Psoas muscle (tissue), 8 donors: Measurements from ENCODE around the gene B4GALT6. TPM values are rescaled to one million over a fixed set of nuclear protein-coding genes. Genes with fewer than 3 reads are reported as not detected.

Source experiments
- ATAC-seq, 4 donors: fragments of 200-7000 bp; cut with Tn5 transposase; one replicate each; pipeline ENCODE4 v1.9.1; 2020; ENCODE audit warnings: moderate library complexity in 3 of 4, mild to moderate bottlenecking in 2 of 4
- DNase-seq, 2 donors: peaks; one replicate each; pipeline ENCODE4 v3.0.0-alpha.2; 2020
- H3K27ac ChIP-seq: fragments of 200-600 bp; one replicate; pipeline ENCODE4 v1.8.0; 2022
- H3K27me3 ChIP-seq, 3 donors: fragments of 200-600 bp in 1 of 3; one replicate each; pipeline versions ENCODE4 v1.6.1 to v1.8.0; 2013 to 2022; ENCODE audit warnings: low read length in 2 of 3, mild to moderate bottlenecking in 2 of 3, moderate library complexity in 1 of 3; ENCODE audit not compliant: insufficient read depth in 3 of 3
- H3K36me3 ChIP-seq, 2 donors: fragments of 200-600 bp in 1 of 2; one replicate each; pipeline versions ENCODE4 v1.6.1 to v1.8.0; 2013 to 2022; ENCODE audit warnings: low read depth in 1 of 2, mild to moderate bottlenecking in 1 of 2, moderate library complexity in 1 of 2; ENCODE audit not compliant: insufficient read depth in 1 of 2
- H3K4me1 ChIP-seq: fragments of 200-600 bp; one replicate; pipeline ENCODE4 v1.8.0; 2022
- H3K4me3 ChIP-seq: fragments of 200-600 bp; one replicate; pipeline ENCODE4 v1.8.0; 2022; ENCODE audit warnings: mild to moderate bottlenecking
- H3K9me3 ChIP-seq: fragments of 200-600 bp; one replicate; pipeline ENCODE4 v1.8.0; 2022
- WGBS, 3 donors: extraction: QIAGEN DNeasy Blood & Tissue Kit; methylation state at CpG; one replicate each; pipeline versions ENCODE4 v1.1.6 to v1.1.7; 2013; 5-methylcytosine and 5-hydroxymethylcytosine counted together
- intact Hi-C, 2 donors: fragments of 100-400 bp; cut with DNase I; formaldehyde crosslinking; loops; one replicate each; pipeline versions ENCODE4 v1.11.0 to v1.14.2; 2022
- polyA plus RNA-seq, 3 donors: library from polyadenylated mRNA; stranded (reverse); fragments of 200-250 nt; gene quantifications; one replicate each; pipeline ENCODE4 v1.2.3, GENCODE V29; 2013
- total RNA-seq, 4 donors: library from RNA; stranded (reverse); fragmentation: NEBNext Ultra II Directional in 2 of 4; extraction: Animal tissue kit (Norgen Biotek cat#: 25700) in 2 of 4; gene quantifications; one replicate each; pipeline versions ENCODE4 v1.2.1 to v1.2.4, GENCODE V29; 2021 to 2023
- TF ChIP-seq, protein P1 (sequence below): fragments of 200-600 bp; IDR thresholded peaks from one replicate; pipeline ENCODE4 v1.8.0; 2022; ENCODE audit warnings: antibody characterized with exemption
- donor health status: healthy with polysubstance abuse.
- donor health status: DM: no; HTN: no; CAD: no; lungs with moderate emphysema.
- donor health status: Bipolar disorder and iron deficiency.
- donor health status: healthy.
- donor health status: DM: yes; HTN: yes; CAD: no.
- donor health status: DM: no; HTN: no; CAD: no.
- donor health status: DM: no; HTN: no; CAD: no.
- donor health status: DM: yes; HTN: yes; CAD: no.

Gene B4GALT6
- total and polyA plus RNA-seq, 7 donors: 0.98 to 13.3 (median 6.7) TPM

DNA sequence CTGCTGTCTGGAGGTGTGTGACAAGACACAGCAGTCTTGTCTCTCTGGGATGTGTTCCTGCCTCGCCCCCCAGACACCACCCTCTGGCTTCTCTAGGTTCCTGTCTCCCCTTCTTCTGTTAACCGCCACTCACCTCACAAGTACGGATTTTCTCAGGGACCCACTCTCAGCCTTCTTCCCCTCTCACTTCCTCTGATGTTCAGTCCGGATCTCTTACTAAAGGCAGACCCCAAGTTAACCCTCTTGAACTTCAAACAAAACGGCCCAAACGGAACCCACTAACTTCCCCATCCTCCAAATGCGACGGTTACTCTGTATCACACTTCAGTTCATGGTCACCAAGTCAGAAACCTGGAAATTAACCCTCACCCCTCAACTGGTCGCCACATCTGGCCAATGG, 32.0 kb downstream of the B4GALT6 start:
- Histone ChIP-seq H3K27ac (no peak overlapping the region), H3K4me3 (no peak overlapping the region), H3K4me1 (peaks cover 5% of the 10 kb centered on the region), H3K27me3 (no peaks in the 10 kb centered on the region), H3K9me3 (no peaks in the 10 kb centered on the region), H3K36me3 (no peaks in the 10 kb centered on the region)
- DNase-seq (no peak), ATAC-seq (no peak)
- TF ChIP-seq, protein P1, sequence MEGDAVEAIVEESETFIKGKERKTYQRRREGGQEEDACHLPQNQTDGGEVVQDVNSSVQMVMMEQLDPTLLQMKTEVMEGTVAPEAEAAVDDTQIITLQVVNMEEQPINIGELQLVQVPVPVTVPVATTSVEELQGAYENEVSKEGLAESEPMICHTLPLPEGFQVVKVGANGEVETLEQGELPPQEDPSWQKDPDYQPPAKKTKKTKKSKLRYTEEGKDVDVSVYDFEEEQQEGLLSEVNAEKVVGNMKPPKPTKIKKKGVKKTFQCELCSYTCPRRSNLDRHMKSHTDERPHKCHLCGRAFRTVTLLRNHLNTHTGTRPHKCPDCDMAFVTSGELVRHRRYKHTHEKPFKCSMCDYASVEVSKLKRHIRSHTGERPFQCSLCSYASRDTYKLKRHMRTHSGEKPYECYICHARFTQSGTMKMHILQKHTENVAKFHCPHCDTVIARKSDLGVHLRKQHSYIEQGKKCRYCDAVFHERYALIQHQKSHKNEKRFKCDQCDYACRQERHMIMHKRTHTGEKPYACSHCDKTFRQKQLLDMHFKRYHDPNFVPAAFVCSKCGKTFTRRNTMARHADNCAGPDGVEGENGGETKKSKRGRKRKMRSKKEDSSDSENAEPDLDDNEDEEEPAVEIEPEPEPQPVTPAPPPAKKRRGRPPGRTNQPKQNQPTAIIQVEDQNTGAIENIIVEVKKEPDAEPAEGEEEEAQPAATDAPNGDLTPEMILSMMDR: no peak
- 88 to 95% (median 91%) methylated on average over 9 of the region's 9 CpGs for WGBS, 3 donors
- intact Hi-C loops: no loop called here

DNA sequence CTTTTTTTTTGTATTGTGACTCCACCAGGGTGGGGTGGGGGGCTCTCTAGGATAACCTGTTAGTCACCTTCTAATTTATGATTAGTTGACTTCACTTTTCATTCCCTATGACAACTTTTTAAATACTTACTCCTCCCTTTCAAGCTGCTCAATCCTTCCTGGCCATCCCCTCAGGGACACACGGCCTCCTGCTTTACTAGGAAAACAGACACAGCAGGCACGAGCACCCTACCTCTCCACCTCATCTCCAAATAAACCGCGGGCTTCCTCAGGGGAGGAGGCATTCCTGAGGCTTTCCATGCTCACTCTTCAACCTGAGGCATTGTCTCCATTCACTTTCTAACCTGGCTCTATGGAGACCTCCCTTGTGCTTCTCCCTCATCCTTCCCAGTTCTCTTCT, 33.0 kb downstream of the B4GALT6 start:
- peaks cover 5% of the 10 kb centered on the region for H3K4me1 ChIP-seq
- TF ChIP-seq, protein P1: no peak
- intact Hi-C loops: no loop called here
- H3K27me3 ChIP-seq: no peaks in the 10 kb centered on the region
- no peaks in the 10 kb centered on the region for H3K9me3 ChIP-seq
- ATAC-seq (no peak), DNase-seq (no peak)
- H3K27ac ChIP-seq: no peak overlapping the region
- WGBS, 3 donors: 80 to 91% (median 86%) methylated on average over 4 of the region's 4 CpGs
- no peak overlapping the region for H3K4me3 ChIP-seq
- no peaks in the 10 kb centered on the region for H3K36me3 ChIP-seq

DNA sequence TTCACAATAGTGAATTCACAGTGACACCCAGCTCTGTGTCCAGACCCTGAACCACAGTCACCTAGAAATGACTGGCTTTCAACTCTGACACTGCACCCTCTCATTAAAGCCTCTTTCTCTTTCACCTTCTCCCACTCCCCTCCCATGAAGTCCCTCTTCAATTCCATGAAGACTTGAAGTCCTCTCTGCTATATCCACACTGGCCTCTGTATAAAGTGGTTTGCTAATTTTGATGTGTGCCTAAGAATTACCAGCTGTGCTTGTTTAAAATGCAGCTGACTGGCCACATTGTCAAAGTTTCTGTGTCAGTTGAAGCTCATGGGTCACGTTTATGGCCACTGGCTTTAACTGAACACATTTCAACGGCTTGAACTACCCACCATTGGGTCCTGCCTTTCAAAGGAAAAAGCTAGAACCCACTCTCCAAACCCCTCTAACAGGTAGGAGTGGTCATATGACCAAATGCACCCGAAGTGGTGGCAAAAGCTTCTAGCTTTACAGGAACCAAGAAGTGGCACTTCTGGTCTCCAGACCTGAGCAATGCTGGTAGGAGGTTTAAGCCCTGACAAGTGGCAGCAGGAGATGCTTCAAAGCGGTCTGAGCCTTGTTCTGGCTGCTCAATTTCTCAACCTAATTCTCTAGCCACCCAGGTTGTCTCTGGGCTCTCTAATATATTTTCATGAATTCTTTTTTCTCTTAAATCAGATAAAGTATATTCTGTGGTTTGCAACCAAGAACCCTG, 34.2 kb downstream of the B4GALT6 start:
- Histone ChIP-seq H3K4me3 (no peak overlapping the region), H3K27ac (no peak overlapping the region), H3K9me3 (no peaks in the 10 kb centered on the region), H3K36me3 (no peaks in the 10 kb centered on the region), H3K27me3 (no peaks in the 10 kb centered on the region), H3K4me1 (peaks cover 5% of the 10 kb centered on the region)
- ATAC-seq: no peak
- intact Hi-C loops: no loop called here
- 53 to 65% (median 65%) methylated on average over 4 of the region's 4 CpGs for WGBS, 3 donors
- no peak for DNase-seq
- TF ChIP-seq, protein P1: no peak

DNA sequence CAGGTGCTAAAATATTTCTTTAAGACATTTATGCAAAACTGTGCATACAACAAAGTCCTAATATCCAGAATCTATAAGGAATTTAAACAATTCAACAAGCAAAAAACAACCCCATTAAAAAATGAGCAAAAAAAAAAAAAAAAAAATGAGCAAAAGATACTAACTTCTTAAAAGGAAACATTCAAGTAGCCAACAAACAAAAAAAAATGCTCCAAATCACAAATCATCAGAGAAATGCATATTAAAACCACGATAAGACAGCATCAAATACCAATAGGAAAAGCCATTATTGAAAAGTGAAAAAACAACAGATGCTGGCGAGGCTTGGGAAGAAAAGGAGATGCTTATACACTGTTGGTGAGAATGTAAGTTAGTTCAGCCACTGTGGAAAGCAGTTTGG, 34.9 kb downstream of the B4GALT6 start:
- no peak for DNase-seq
- intact Hi-C loops: no loop called here

More for the DNA sequence above, 34.9 kb downstream of the B4GALT6 start:
- Histone ChIP-seq H3K9me3 (no peaks in the 10 kb centered on the region), H3K4me3 (no peak overlapping the region), H3K27me3 (no peaks in the 10 kb centered on the region), H3K4me1 (peaks cover 5% of the 10 kb centered on the region), H3K27ac (no peak overlapping the region), H3K36me3 (no peaks in the 10 kb centered on the region)
- TF ChIP-seq, protein P1: no peak
- 94 to 98% (median 98%) methylated on average over 2 of the region's 2 CpGs for WGBS, 3 donors
- ATAC-seq: no peak
